ENCODE measurements around the gene EEIG2. TPM values are rescaled to one million over a fixed set of nuclear protein-coding genes. Genes with fewer than 3 reads are reported as not detected.
A peak's percentile ranks its signal among the peaks of the same experiment; 100 is the strongest.
"Not testable (repeated sequence)": the region's sequence is repeated elsewhere in the genome, so short reads cannot be mapped to it uniquely, and the experiment has no call there.

Gene EEIG2
- 25.8 and 32.3 TPM in 2 replicates for total RNA-seq (2014; rRNA removed; shearing (Covaris generic))

GRCh38 chr1:108559215-108560186 lies at the start of gene EEIG2:
Gene EEIG2, plus strand, starts transcription at chr1:108560100. Its CDS starts 329 bp downstream, at chr1:108560429.
- Histone ChIP-seq H3K27ac (peak within 1 kb of the TSS; percentile 61), H3K4me1 (replicated peaks) (peaks cover 20% of the 10 kb centered on the region), H3K4me3 (peak within 1 kb of the TSS; percentile 66), H3K36me3 (no peaks in the 10 kb centered on the region), H3K9me3 (replicated peaks) (no peaks in the 10 kb centered on the region), H3K27me3 (replicated peaks) (0 out of 2 replicates have a peak, but pooled peaks cover under 1% of the 10 kb centered on the region)
- peak; percentile 89 to 90 for DNase-seq (ENCODE audit: low read depth in 1 of 2, low spot score in 2 of 2)

- H3K9me3 ChIP-seq (replicated peaks): no peaks in the 10 kb centered on the region
- no peak overlapping the region for H3K27ac ChIP-seq
- H3K4me1 ChIP-seq (replicated peaks): no peaks in the 10 kb centered on the region
- H3K4me3 ChIP-seq: no peak overlapping the region
- DNase-seq (ENCODE audit: low read depth in 1 of 2, low spot score in 2 of 2): no peak
- H3K36me3 ChIP-seq: no peaks in the 10 kb centered on the region
- no peaks in the 10 kb centered on the region; the same call in 1 of the 2 replicates for H3K27me3 ChIP-seq (replicated peaks)
Measured at GRCh38 chr1:108511764-108512163, 48.1 kb upstream of the EEIG2 start.

- Histone ChIP-seq H3K4me3 (no peak overlapping the region), H3K27ac (no peak overlapping the region), H3K4me1 (replicated peaks) (no peaks in the 10 kb centered on the region), H3K36me3 (no peaks in the 10 kb centered on the region), H3K9me3 (replicated peaks) (no peaks in the 10 kb centered on the region), H3K27me3 (replicated peaks) (no peaks in the 10 kb centered on the region; the same call in 1 of the 2 replicates)
- peak in 1 of 2 experiments; percentile 21 for DNase-seq (ENCODE audit: low read depth in 1 of 2, low spot score in 2 of 2)
Measured at GRCh38 chr1:108512239-108513043, 47.5 kb upstream of the EEIG2 start.

- Histone ChIP-seq H3K27me3 (replicated peaks) (peaks cover 1% of the 10 kb centered on the region), H3K4me3 (no peak overlapping the region), H3K36me3 (no peaks in the 10 kb centered on the region), H3K27ac (no peak overlapping the region), H3K9me3 (replicated peaks) (no peaks in the 10 kb centered on the region), H3K4me1 (replicated peaks) (no peaks in the 10 kb centered on the region)
- no peak for DNase-seq (ENCODE audit: low read depth in 1 of 2, low spot score in 2 of 2)
Measured at GRCh38 chr1:108513044-108513415, 46.9 kb upstream of the EEIG2 start.

- not testable (repeated sequence) for DNase-seq (ENCODE audit: low read depth in 1 of 2, low spot score in 2 of 2)
Measured at GRCh38 chr1:108513914-108514313, 46.0 kb upstream of the EEIG2 start.

GRCh38 chr1:108517301-108517897 lies 42.5 kb upstream of the EEIG2 start:
- not testable (repeated sequence) for H3K4me1 ChIP-seq (replicated peaks); H3K9me3 ChIP-seq (replicated peaks); H3K36me3 ChIP-seq; H3K27ac ChIP-seq; DNase-seq (ENCODE audit: low read depth in 1 of 2, low spot score in 2 of 2); H3K4me3 ChIP-seq
- H3K27me3 ChIP-seq (replicated peaks): peaks cover 27% of the 10 kb centered on the region

More at GRCh38 chr1:108513914-108514313, 46.0 kb upstream of the EEIG2 start:
- H3K4me3 ChIP-seq; H3K9me3 ChIP-seq (replicated peaks); H3K36me3 ChIP-seq; H3K27ac ChIP-seq; H3K4me1 ChIP-seq (replicated peaks): not testable (repeated sequence)
- peaks cover 10% of the 10 kb centered on the region for H3K27me3 ChIP-seq (replicated peaks)

- Histone ChIP-seq H3K27me3 (replicated peaks) (peaks cover 29% of the 10 kb centered on the region), H3K36me3 (no peaks in the 10 kb centered on the region), H3K9me3 (replicated peaks) (no peaks in the 10 kb centered on the region), H3K27ac (no peak overlapping the region), H3K4me3 (no peak overlapping the region), H3K4me1 (replicated peaks) (no peaks in the 10 kb centered on the region)
- DNase-seq (ENCODE audit: low read depth in 1 of 2, low spot score in 2 of 2): no peak
Measured at GRCh38 chr1:108521990-108522393, 37.9 kb upstream of the EEIG2 start.

- no peaks in the 10 kb centered on the region for H3K36me3 ChIP-seq
- peaks cover 20% of the 10 kb centered on the region for H3K27me3 ChIP-seq (replicated peaks)
- H3K27ac ChIP-seq: no peak overlapping the region
- H3K4me3 ChIP-seq: no peak overlapping the region
- DNase-seq (ENCODE audit: low read depth in 1 of 2, low spot score in 2 of 2): no peak
- H3K4me1 ChIP-seq (replicated peaks): no peaks in the 10 kb centered on the region
- no peaks in the 10 kb centered on the region for H3K9me3 ChIP-seq (replicated peaks)
Measured at GRCh38 chr1:108523829-108524228, 36.1 kb upstream of the EEIG2 start.

GRCh38 chr1:108524676-108525075 lies 35.2 kb upstream of the EEIG2 start:
- no peak for DNase-seq (ENCODE audit: low read depth in 1 of 2, low spot score in 2 of 2)
- Histone ChIP-seq H3K4me1 (replicated peaks) (no peaks in the 10 kb centered on the region), H3K36me3 (no peaks in the 10 kb centered on the region), H3K27me3 (replicated peaks) (peaks cover 14% of the 10 kb centered on the region), H3K4me3 (no peak overlapping the region), H3K9me3 (replicated peaks) (no peaks in the 10 kb centered on the region), H3K27ac (no peak overlapping the region)

- H3K36me3 ChIP-seq: no peaks in the 10 kb centered on the region
- H3K27ac ChIP-seq: no peak overlapping the region
- peaks cover 21% of the 10 kb centered on the region for H3K27me3 ChIP-seq (replicated peaks)
- no peak for DNase-seq (ENCODE audit: low read depth in 1 of 2, low spot score in 2 of 2)
- no peaks in the 10 kb centered on the region for H3K4me1 ChIP-seq (replicated peaks)
- H3K9me3 ChIP-seq (replicated peaks): no peaks in the 10 kb centered on the region
- H3K4me3 ChIP-seq: no peak overlapping the region
Measured at GRCh38 chr1:108527135-108527534, 32.8 kb upstream of the EEIG2 start.

GRCh38 chr1:108527837-108528236 lies 32.1 kb upstream of the EEIG2 start:
- no peaks in the 10 kb centered on the region for H3K36me3 ChIP-seq
- no peaks in the 10 kb centered on the region for H3K9me3 ChIP-seq (replicated peaks)
- peaks cover 19% of the 10 kb centered on the region for H3K27me3 ChIP-seq (replicated peaks)
- no peaks in the 10 kb centered on the region for H3K4me1 ChIP-seq (replicated peaks)
- H3K27ac ChIP-seq: no peak overlapping the region
- H3K4me3 ChIP-seq: no peak overlapping the region
- DNase-seq (ENCODE audit: low read depth in 1 of 2, low spot score in 2 of 2): no peak

- peaks cover 21% of the 10 kb centered on the region for H3K27me3 ChIP-seq (replicated peaks)
- no peaks in the 10 kb centered on the region for H3K36me3 ChIP-seq
- DNase-seq (ENCODE audit: low read depth in 1 of 2, low spot score in 2 of 2): no peak
- no peaks in the 10 kb centered on the region for H3K4me1 ChIP-seq (replicated peaks)
- H3K9me3 ChIP-seq (replicated peaks): no peaks in the 10 kb centered on the region
- no peak overlapping the region for H3K4me3 ChIP-seq
- H3K27ac ChIP-seq: no peak overlapping the region
Measured at GRCh38 chr1:108531444-108531843, 28.5 kb upstream of the EEIG2 start.

- no peak overlapping the region for H3K4me3 ChIP-seq
- DNase-seq (ENCODE audit: low read depth in 1 of 2, low spot score in 2 of 2): no peak
- H3K36me3 ChIP-seq: no peaks in the 10 kb centered on the region
- no peaks in the 10 kb centered on the region for H3K4me1 ChIP-seq (replicated peaks)
- no peak overlapping the region for H3K27ac ChIP-seq
- H3K27me3 ChIP-seq (replicated peaks): peaks cover 22% of the 10 kb centered on the region
- no peaks in the 10 kb centered on the region for H3K9me3 ChIP-seq (replicated peaks)
Measured at GRCh38 chr1:108532730-108533129, 27.2 kb upstream of the EEIG2 start.
